Psoas muscle (tissue), 8 donors: ENCODE data around the gene HNRNPH1. TPM values are rescaled to one million over a fixed set of nuclear protein-coding genes. Genes with fewer than 3 reads are reported as not detected.

Source experiments
- ATAC-seq, 4 donors: fragments of 200-7000 bp; cut with Tn5 transposase; one replicate each; pipeline ENCODE4 v1.9.1; 2020; ENCODE audit warnings: moderate library complexity in 3 of 4, mild to moderate bottlenecking in 2 of 4
- DNase-seq, 2 donors: peaks; one replicate each; pipeline ENCODE4 v3.0.0-alpha.2; 2020
- H3K27ac ChIP-seq: fragments of 200-600 bp; one replicate; pipeline ENCODE4 v1.8.0; 2022
- H3K27me3 ChIP-seq, 3 donors: fragments of 200-600 bp in 1 of 3; one replicate each; pipeline versions ENCODE4 v1.6.1 to v1.8.0; 2013 to 2022; ENCODE audit warnings: low read length in 2 of 3, mild to moderate bottlenecking in 2 of 3, moderate library complexity in 1 of 3; ENCODE audit not compliant: insufficient read depth in 3 of 3
- H3K36me3 ChIP-seq, 2 donors: fragments of 200-600 bp in 1 of 2; one replicate each; pipeline versions ENCODE4 v1.6.1 to v1.8.0; 2013 to 2022; ENCODE audit warnings: low read depth in 1 of 2, mild to moderate bottlenecking in 1 of 2, moderate library complexity in 1 of 2; ENCODE audit not compliant: insufficient read depth in 1 of 2
- H3K4me1 ChIP-seq: fragments of 200-600 bp; one replicate; pipeline ENCODE4 v1.8.0; 2022
- H3K4me3 ChIP-seq: fragments of 200-600 bp; one replicate; pipeline ENCODE4 v1.8.0; 2022; ENCODE audit warnings: mild to moderate bottlenecking
- H3K9me3 ChIP-seq: fragments of 200-600 bp; one replicate; pipeline ENCODE4 v1.8.0; 2022
- WGBS, 3 donors: extraction: QIAGEN DNeasy Blood & Tissue Kit; methylation state at CpG; one replicate each; pipeline versions ENCODE4 v1.1.6 to v1.1.7; 2013; 5-methylcytosine and 5-hydroxymethylcytosine counted together
- intact Hi-C, 2 donors: fragments of 100-400 bp; cut with DNase I; formaldehyde crosslinking; loops; one replicate each; pipeline versions ENCODE4 v1.11.0 to v1.14.2; 2022
- polyA plus RNA-seq, 3 donors: library from polyadenylated mRNA; stranded (reverse); fragments of 200-250 nt; gene quantifications; one replicate each; pipeline ENCODE4 v1.2.3, GENCODE V29; 2013
- total RNA-seq, 4 donors: library from RNA; stranded (reverse); fragmentation: NEBNext Ultra II Directional in 2 of 4; extraction: Animal tissue kit (Norgen Biotek cat#: 25700) in 2 of 4; gene quantifications; one replicate each; pipeline versions ENCODE4 v1.2.1 to v1.2.4, GENCODE V29; 2021 to 2023
- TF ChIP-seq, protein P1 (sequence below): fragments of 200-600 bp; IDR thresholded peaks from one replicate; pipeline ENCODE4 v1.8.0; 2022; ENCODE audit warnings: antibody characterized with exemption
- donor health status: healthy with polysubstance abuse.
- donor health status: DM: no; HTN: no; CAD: no; lungs with moderate emphysema.
- donor health status: Bipolar disorder and iron deficiency.
- donor health status: healthy.
- donor health status: DM: yes; HTN: yes; CAD: no.
- donor health status: DM: no; HTN: no; CAD: no.
- donor health status: DM: no; HTN: no; CAD: no.
- donor health status: DM: yes; HTN: yes; CAD: no.

The HNRNPH1 gene
- total and polyA plus RNA-seq, 7 donors, result 105 to 226 (median 168) TPM

DNA sequence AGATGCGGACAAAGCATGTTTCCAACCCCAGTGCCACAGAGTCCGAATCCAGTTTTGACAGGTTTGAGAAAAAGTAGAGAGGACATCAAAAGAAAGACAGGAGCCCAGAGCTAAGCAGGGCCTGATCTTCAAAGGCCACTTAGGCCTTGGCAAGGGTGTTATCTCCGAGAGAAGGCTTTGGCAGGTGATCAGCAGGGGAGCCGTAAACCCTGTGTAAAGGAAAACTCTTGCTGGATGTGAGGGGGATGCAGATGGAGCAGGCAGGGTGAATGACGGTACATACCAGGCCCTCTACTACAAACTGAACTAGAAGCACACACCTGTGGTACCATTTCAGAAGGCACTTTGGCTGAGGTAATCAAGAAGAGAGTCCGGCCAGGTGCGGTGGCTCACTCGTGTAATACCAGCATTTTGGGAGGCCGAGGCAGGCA is 1.4 kb upstream of the HNRNPH1 start:
- TF ChIP-seq, protein P1, sequence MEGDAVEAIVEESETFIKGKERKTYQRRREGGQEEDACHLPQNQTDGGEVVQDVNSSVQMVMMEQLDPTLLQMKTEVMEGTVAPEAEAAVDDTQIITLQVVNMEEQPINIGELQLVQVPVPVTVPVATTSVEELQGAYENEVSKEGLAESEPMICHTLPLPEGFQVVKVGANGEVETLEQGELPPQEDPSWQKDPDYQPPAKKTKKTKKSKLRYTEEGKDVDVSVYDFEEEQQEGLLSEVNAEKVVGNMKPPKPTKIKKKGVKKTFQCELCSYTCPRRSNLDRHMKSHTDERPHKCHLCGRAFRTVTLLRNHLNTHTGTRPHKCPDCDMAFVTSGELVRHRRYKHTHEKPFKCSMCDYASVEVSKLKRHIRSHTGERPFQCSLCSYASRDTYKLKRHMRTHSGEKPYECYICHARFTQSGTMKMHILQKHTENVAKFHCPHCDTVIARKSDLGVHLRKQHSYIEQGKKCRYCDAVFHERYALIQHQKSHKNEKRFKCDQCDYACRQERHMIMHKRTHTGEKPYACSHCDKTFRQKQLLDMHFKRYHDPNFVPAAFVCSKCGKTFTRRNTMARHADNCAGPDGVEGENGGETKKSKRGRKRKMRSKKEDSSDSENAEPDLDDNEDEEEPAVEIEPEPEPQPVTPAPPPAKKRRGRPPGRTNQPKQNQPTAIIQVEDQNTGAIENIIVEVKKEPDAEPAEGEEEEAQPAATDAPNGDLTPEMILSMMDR, result no peak

DNA sequence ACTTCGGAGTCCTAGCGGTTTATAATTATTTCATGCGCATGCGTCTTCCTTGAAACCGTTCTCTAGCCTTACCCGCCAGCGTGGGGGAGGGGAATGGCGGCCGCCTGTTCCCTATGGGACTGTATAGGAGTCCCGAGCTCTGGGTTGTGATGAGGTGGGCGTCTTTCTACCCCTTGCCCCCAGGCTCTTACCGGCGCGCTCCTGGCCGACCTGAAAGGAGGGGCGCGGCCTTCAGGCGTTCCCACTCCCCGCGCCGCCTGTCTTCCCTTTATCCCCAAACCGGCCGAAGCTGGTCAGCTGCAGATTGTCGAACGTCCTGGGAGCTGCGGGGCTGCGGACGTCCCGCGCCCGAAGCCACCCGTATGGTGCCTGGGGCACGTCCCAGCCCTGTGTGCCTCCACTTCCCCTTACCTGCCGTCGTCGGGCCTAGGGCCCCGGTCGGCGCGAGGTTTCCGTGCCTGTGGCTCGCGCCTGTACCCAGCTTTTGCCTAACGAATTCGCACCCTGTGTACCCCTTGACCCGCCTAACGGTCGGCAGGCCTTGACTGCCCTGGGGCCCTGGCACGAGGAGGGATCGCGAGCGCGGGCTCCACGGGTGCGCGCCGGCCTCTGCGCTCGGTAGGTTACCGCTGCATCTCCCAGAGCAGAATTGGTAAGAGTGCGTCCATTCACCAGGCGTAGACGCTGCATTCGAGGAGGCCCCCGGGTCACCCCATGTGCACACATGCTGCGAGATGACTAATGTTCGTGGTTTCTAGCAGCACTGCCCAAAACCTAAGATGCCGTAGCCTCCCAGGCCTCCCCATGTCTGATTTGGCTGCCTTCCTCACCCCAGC is 653 bp upstream of the HNRNPH1 start:
- Histone ChIP-seq H3K4me3 (peak overlapping the region; percentile 79), H3K9me3 (no peaks in the 10 kb centered on the region), H3K36me3 (peaks cover 8 to 34% of the 10 kb centered on the region in 2 donors), H3K27me3 (no peaks in the 10 kb centered on the region), H3K4me1 (peaks cover 38% of the 10 kb centered on the region), H3K27ac (peak overlapping the region; percentile 93)
- intact Hi-C loops, result loop anchor here in 1 of 2 donors (5.0 kb wide), 1 partner anchor 73 kb away; the partner anchor contains the start of gene CANX
- TF ChIP-seq, protein P1, result no peak
- ATAC-seq (peak; percentile 23 to 34 (median 30)), DNase-seq (peak in 1 of 2 donors; percentile 68)
- 5 to 7% (median 5%) methylated on average over 68 of the region's 68 CpGs for WGBS, 3 donors

More for the DNA sequence above, 1.4 kb upstream of the HNRNPH1 start:
- Histone ChIP-seq H3K4me1 (peaks cover 32% of the 10 kb centered on the region), H3K36me3 (peaks cover 8 to 27% of the 10 kb centered on the region in 2 donors), H3K27ac (peak overlapping the region; percentile 93), H3K4me3 (peak overlapping the region; percentile 79), H3K27me3 (no peaks in the 10 kb centered on the region), H3K9me3 (no peaks in the 10 kb centered on the region)
- intact Hi-C loops, result loop anchor here in 1 of 2 donors (5.0 kb wide), 1 partner anchor 72 kb away; the partner anchor contains the start of gene CANX
- ATAC-seq, result no peak
- DNase-seq, result no peak
- WGBS, 3 donors, result 82 to 88% (median 88%) methylated on average over 9 of the region's 9 CpGs

DNA sequence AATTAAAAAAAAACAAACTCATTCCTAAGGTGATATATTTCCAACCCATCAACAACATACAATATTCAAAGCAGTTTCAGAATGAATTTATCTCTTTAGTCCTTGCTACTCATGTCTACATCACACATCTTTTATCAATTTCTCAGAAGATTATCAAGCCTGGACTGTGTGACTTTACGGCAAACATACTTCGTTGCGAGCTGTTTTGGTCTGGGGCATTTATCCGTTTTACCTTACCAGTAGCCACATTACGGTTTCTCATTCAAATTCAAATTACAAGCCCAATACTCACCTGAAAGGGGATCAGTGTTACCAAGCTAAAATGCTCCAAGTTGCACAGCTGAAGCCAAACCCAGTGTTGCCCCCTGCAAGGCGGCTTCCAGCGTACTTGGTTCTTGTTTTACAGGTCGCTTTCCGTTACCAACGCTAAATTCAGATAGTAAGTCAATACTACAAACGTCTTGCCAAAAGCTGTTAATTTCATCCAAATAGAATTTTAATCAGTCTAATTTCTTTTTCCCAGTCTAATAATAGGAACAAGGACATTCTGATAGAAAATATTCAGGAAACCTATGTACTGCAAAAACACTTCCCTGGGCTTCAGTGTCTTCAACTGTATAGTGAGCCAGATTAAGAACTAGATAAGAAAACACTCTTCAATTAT is 1.8 kb downstream of the HNRNPH1 start:
- intact Hi-C loops, result loop anchor here (1.0 to 5.0 kb wide), 2 partner anchors 11 to 76 kb away; partner anchors contain the start of gene CANX (in 1 of the 2)
- Histone ChIP-seq H3K27ac (peak overlapping the region; percentile 64), H3K4me1 (peaks cover 60% of the 10 kb centered on the region), H3K36me3 (peaks cover 16 to 59% of the 10 kb centered on the region in 2 donors), H3K9me3 (no peaks in the 10 kb centered on the region), H3K27me3 (no peaks in the 10 kb centered on the region), H3K4me3 (peak overlapping the region; percentile 79)
- TF ChIP-seq, protein P1, result no peak
- DNase-seq (no peak), ATAC-seq (no peak)
- 4 to 8% (median 7%) methylated on average over 11 of the region's 11 CpGs for WGBS, 3 donors

DNA sequence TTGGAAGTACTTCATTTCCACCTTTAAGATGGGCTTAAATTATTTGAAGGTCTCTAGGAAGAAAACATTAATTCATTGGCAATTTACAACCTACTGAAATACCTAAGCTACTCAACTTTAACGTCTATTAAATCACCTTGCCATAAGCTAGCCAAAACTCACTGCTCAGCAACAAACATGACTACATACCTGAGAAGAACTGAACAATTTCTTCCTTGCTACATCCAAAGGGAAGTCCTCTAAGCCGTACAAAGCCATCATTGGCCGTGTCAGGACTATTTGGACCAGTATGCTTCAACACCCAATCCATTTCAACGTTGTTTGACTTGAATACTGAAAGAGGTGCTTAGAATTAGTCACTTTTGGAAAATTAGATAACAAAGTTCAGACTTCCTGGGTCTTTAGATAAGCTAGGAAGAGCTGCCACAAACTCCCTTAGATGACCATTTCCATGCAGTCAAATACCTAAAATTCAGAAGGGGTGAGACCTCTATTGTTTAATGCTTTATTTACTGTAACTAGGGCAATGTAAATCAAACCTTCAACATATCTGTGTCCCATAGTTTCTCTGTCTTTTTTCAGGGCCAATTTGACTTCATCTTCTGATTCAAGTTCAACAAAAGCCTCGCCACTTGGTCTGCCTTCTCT is 2.6 kb downstream of the HNRNPH1 start:
- Histone ChIP-seq H3K27me3 (no peaks in the 10 kb centered on the region), H3K4me1 (peaks cover 68% of the 10 kb centered on the region), H3K36me3 (peaks cover 19 to 67% of the 10 kb centered on the region in 2 donors), H3K27ac (peak overlapping the region; percentile 25), H3K4me3 (peak overlapping the region; percentile 79), H3K9me3 (no peaks in the 10 kb centered on the region)
- intact Hi-C loops, result loop anchor here in 1 of 2 donors (5.0 kb wide), 1 partner anchor 76 kb away; the partner anchor contains the start of gene CANX
- DNase-seq, result no peak
- TF ChIP-seq, protein P1, result no peak
- ATAC-seq, result no peak
- 11 to 15% (median 13%) methylated on average over 5 of the region's 5 CpGs for WGBS, 3 donors
